Measurements from ENCODE around the gene OXSR1.
A peak's percentile ranks its signal among the peaks of the same experiment; 100 is the strongest.

DNA sequence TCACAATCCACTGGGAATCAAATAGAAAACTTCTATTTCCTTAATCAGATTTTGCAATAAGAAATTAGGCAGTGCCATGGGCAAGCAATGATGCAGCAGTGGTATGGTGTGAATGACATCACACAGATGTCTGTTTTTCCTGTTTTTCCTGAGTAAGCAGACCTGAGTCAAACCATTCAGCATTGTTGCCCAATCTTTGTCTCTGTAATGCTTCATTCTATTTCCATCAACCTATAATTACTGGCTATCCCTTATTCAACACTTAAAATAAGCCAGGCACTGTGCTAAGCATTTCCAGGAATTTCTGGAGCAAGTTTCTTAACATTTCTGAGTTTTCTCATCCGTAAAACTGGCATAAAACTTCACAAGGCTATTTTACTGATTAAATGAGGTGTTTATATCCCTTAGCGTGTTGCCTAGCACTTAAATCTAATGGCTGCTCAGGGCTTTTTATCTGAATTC, 11.3 kb upstream of the OXSR1 start:
- TF ChIP-seq, protein P1, sequence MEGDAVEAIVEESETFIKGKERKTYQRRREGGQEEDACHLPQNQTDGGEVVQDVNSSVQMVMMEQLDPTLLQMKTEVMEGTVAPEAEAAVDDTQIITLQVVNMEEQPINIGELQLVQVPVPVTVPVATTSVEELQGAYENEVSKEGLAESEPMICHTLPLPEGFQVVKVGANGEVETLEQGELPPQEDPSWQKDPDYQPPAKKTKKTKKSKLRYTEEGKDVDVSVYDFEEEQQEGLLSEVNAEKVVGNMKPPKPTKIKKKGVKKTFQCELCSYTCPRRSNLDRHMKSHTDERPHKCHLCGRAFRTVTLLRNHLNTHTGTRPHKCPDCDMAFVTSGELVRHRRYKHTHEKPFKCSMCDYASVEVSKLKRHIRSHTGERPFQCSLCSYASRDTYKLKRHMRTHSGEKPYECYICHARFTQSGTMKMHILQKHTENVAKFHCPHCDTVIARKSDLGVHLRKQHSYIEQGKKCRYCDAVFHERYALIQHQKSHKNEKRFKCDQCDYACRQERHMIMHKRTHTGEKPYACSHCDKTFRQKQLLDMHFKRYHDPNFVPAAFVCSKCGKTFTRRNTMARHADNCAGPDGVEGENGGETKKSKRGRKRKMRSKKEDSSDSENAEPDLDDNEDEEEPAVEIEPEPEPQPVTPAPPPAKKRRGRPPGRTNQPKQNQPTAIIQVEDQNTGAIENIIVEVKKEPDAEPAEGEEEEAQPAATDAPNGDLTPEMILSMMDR (IDR thresholded peaks at IDR 0.05): no peak
- TF ChIP-seq POLR2A (IDR thresholded peaks at IDR 0.05) (no peak), POLR2AphosphoS5 (IDR thresholded peaks at IDR 0.05) (peak in 2 of 3 donors; percentile 85), EP300 (IDR thresholded peaks at IDR 0.05) (no peak)
